Activated naive CD8-positive, alpha-beta T cell treated with anti-CD3 and anti-CD28 coated beads, Interleukin-2, amount 50 U/mL, for 24 hours (primary cell): Measurements from ENCODE around the gene CGB2.
"Not testable (repeated sequence)": the region's sequence is repeated elsewhere in the genome, so short reads cannot be mapped to it uniquely, and the experiment has no call there.

Experiments
- ATAC-seq: fragments of 150-1000 bp; cut with Tn5 transposase; one replicate; pipeline ENCODE4 v1.10.0; 2021
- DNase-seq: peaks from one replicate; pipeline ENCODE4 v3.0.0; 2021
- H3K27ac Mint-ChIP-seq: one replicate; pipeline ENCODE4 v1.8.0; 2021; ENCODE audit warnings: mild to moderate bottlenecking, mixed read lengths
- H3K27me3 Mint-ChIP-seq: one replicate; pipeline ENCODE4 v1.8.0; 2021; ENCODE audit warnings: mixed read lengths
- H3K36me3 Mint-ChIP-seq: one replicate; pipeline ENCODE4 v1.8.0; 2021; ENCODE audit warnings: low read depth, mixed read lengths
- H3K4me1 Mint-ChIP-seq: one replicate; pipeline ENCODE4 v1.8.0; 2021; ENCODE audit warnings: mixed read lengths
- H3K4me3 Mint-ChIP-seq: one replicate; pipeline ENCODE4 v1.8.0; 2021; ENCODE audit warnings: mild to moderate bottlenecking, moderate library complexity, mixed read lengths
- H3K9me3 Mint-ChIP-seq: one replicate; pipeline ENCODE4 v1.8.0; 2021; ENCODE audit warnings: mixed read lengths

Gene CGB2

GRCh38 chr19:49038557-49039276, 7.0 kb downstream of the CGB2 start:
- H3K27me3 Mint-ChIP-seq, DNase-seq, H3K36me3 Mint-ChIP-seq, H3K4me3 Mint-ChIP-seq, H3K4me1 Mint-ChIP-seq, ATAC-seq, H3K9me3 Mint-ChIP-seq, H3K27ac Mint-ChIP-seq: not testable (repeated sequence)

GRCh38 chr19:49039736-49040135, 8.0 kb downstream of the CGB2 start:
- not testable (repeated sequence) for H3K4me3 Mint-ChIP-seq, H3K36me3 Mint-ChIP-seq, H3K9me3 Mint-ChIP-seq, ATAC-seq, H3K27me3 Mint-ChIP-seq, H3K4me1 Mint-ChIP-seq, H3K27ac Mint-ChIP-seq, DNase-seq

GRCh38 chr19:49042177-49042576, 10.5 kb downstream of the CGB2 start:
- no peak overlapping the region for H3K27ac Mint-ChIP-seq
- H3K27me3 Mint-ChIP-seq, result no peaks in the 10 kb centered on the region
- no peaks in the 10 kb centered on the region for H3K4me1 Mint-ChIP-seq
- no peaks in the 10 kb centered on the region for H3K36me3 Mint-ChIP-seq
- ATAC-seq (no peak), DNase-seq (no peak)
- no peaks in the 10 kb centered on the region for H3K9me3 Mint-ChIP-seq
- no peak overlapping the region for H3K4me3 Mint-ChIP-seq

- not testable (repeated sequence) for H3K4me1 Mint-ChIP-seq, DNase-seq, H3K27ac Mint-ChIP-seq, H3K36me3 Mint-ChIP-seq, H3K9me3 Mint-ChIP-seq, H3K4me3 Mint-ChIP-seq, ATAC-seq, H3K27me3 Mint-ChIP-seq
These were observed 11.0 kb downstream of the CGB2 start for GRCh38 chr19:49042666-49043065.

GRCh38 chr19:49043548-49043947, 11.9 kb downstream of the CGB2 start, which contains the start of gene CGB5:
TSS of gene CGB5 (plus strand) at chr19:49043848. CDS start at chr19:49044210, 362 bp downstream.
- not testable (repeated sequence) for H3K4me3 Mint-ChIP-seq, H3K27me3 Mint-ChIP-seq, H3K36me3 Mint-ChIP-seq, H3K9me3 Mint-ChIP-seq, H3K27ac Mint-ChIP-seq, DNase-seq, ATAC-seq, H3K4me1 Mint-ChIP-seq

GRCh38 chr19:49049011-49049410, 17.3 kb downstream of the CGB2 start, which contains the start of gene CGB8:
TSS of gene CGB8 (minus strand) at chr19:49049111. CDS start at chr19:49048739, 372 bp downstream.
- H3K9me3 Mint-ChIP-seq, DNase-seq, H3K27me3 Mint-ChIP-seq, ATAC-seq, H3K36me3 Mint-ChIP-seq, H3K4me1 Mint-ChIP-seq, H3K27ac Mint-ChIP-seq, H3K4me3 Mint-ChIP-seq: not testable (repeated sequence)

GRCh38 chr19:49049834-49050233, 18.1 kb downstream of the CGB2 start:
- H3K4me3 Mint-ChIP-seq, H3K4me1 Mint-ChIP-seq, H3K36me3 Mint-ChIP-seq, H3K9me3 Mint-ChIP-seq, DNase-seq, H3K27me3 Mint-ChIP-seq, ATAC-seq, H3K27ac Mint-ChIP-seq: not testable (repeated sequence)

- H3K4me1 Mint-ChIP-seq, H3K27ac Mint-ChIP-seq, H3K36me3 Mint-ChIP-seq, H3K27me3 Mint-ChIP-seq, H3K9me3 Mint-ChIP-seq, DNase-seq, H3K4me3 Mint-ChIP-seq, ATAC-seq: not testable (repeated sequence)
These were observed 18.8 kb downstream of the CGB2 start for GRCh38 chr19:49050376-49051033.

- peak; percentile 66 for DNase-seq
- no peak overlapping the region for H3K27ac Mint-ChIP-seq
- H3K27me3 Mint-ChIP-seq, result peaks cover 50% of the 10 kb centered on the region
- H3K4me3 Mint-ChIP-seq, result peak overlapping the region; percentile 58
- H3K36me3 Mint-ChIP-seq, result no peaks in the 10 kb centered on the region
- peak; percentile 70 for ATAC-seq
- peaks cover 17% of the 10 kb centered on the region for H3K4me1 Mint-ChIP-seq
- no peaks in the 10 kb centered on the region for H3K9me3 Mint-ChIP-seq
These were observed 24.6 kb downstream of the CGB2 start for GRCh38 chr19:49056101-49056901.

GRCh38 chr19:49056902-49057596, 25.4 kb downstream of the CGB2 start:
- not testable (repeated sequence) for H3K9me3 Mint-ChIP-seq, H3K27ac Mint-ChIP-seq, H3K36me3 Mint-ChIP-seq, DNase-seq
- peak; percentile 14 for ATAC-seq
- H3K27me3 Mint-ChIP-seq, result peaks cover 50% of the 10 kb centered on the region
- H3K4me3 Mint-ChIP-seq, result peak overlapping the region; percentile 58
- H3K4me1 Mint-ChIP-seq, result peaks cover 17% of the 10 kb centered on the region

- Mint-ChIP-seq H3K27me3 (peaks cover 50% of the 10 kb centered on the region), H3K4me1 (peaks cover 17% of the 10 kb centered on the region), H3K9me3 (no peaks in the 10 kb centered on the region), H3K27ac (no peak within 1 kb of the TSS), H3K4me3 (peak within 1 kb of the TSS; percentile 58), H3K36me3 (no peaks in the 10 kb centered on the region)
- ATAC-seq (no peak), DNase-seq (peak; percentile 48)
These were observed 26.0 kb downstream of the CGB2 start, which contains the start of gene CGB7 for GRCh38 chr19:49057636-49058234. TSS of gene CGB7 (minus strand) at chr19:49057749. CDS start at chr19:49055375, 2,374 bp downstream.

- Mint-ChIP-seq H3K9me3 (no peaks in the 10 kb centered on the region), H3K27me3 (peaks cover 56% of the 10 kb centered on the region), H3K27ac (no peak overlapping the region), H3K4me1 (peaks cover 17% of the 10 kb centered on the region), H3K36me3 (no peaks in the 10 kb centered on the region), H3K4me3 (no peak overlapping the region)
- ATAC-seq, result no peak
- DNase-seq, result peak; percentile 34
These were observed 26.9 kb downstream of the CGB2 start for GRCh38 chr19:49058562-49058961.

GRCh38 chr19:49059053-49059452, 27.4 kb downstream of the CGB2 start:
- Mint-ChIP-seq H3K9me3 (no peaks in the 10 kb centered on the region), H3K4me1 (peaks cover 17% of the 10 kb centered on the region), H3K4me3 (no peak overlapping the region), H3K27me3 (peaks cover 60% of the 10 kb centered on the region), H3K27ac (no peak overlapping the region), H3K36me3 (no peaks in the 10 kb centered on the region)
- ATAC-seq, result no peak
- DNase-seq, result no peak

GRCh38 chr19:49061000-49061399, 29.3 kb downstream of the CGB2 start:
- Mint-ChIP-seq H3K27ac (no peak overlapping the region), H3K4me3 (no peak overlapping the region), H3K9me3 (no peaks in the 10 kb centered on the region), H3K27me3 (peaks cover 63% of the 10 kb centered on the region), H3K36me3 (no peaks in the 10 kb centered on the region), H3K4me1 (peaks cover 17% of the 10 kb centered on the region)
- DNase-seq (no peak), ATAC-seq (no peak)
